Endothelial cell of umbilical vein (primary cell): Measurements from ENCODE around the gene PRAMEF12. TPM values are rescaled to one million over a fixed set of nuclear protein-coding genes. Genes with fewer than 3 reads are reported as not detected.

Source experiments
- BruUV-seq: library from RNA; stranded (reverse); fragments of 400-500 nt; replicated peaks from 2 replicates; lab custom pipeline; 2021; lab: Mats Ljungman, UMichigan
- CTCF ChIA-PET: fragments of 300-600, 350-600 bp; sonication (Branson Sonifier 250); formaldehyde crosslinking; loops from one replicate; lab custom pipeline; 2021; ENCODE audit warnings: antibody characterized with exemption, inconsistent platforms; lab: Charles Lee
- POLR2A ChIA-PET: fragments of 300-600, 350-600 bp; sonication (Branson Sonifier 250); formaldehyde crosslinking; loops from one replicate; lab custom pipeline; 2021; ENCODE audit warnings: antibody characterized with exemption, inconsistent platforms; lab: Charles Lee
- DNase-seq: peaks from one replicate; pipeline ENCODE4 v3.0.0-alpha.2; 2011; ENCODE audit warnings: low read depth, low spot score
- FAIRE-seq: peaks from 2 replicates; lab custom pipeline; 2011; peaks lifted over from hg19 to GRCh38; lab: Jason Lieb, UNC
- H2AFZ ChIP-seq: 2 replicates; pipeline ENCODE4 v1.6.0; 2012; ENCODE audit warnings: low read depth, low read length, control low read depth, inconsistent platforms
- H3K27ac ChIP-seq: 2 replicates; pipeline ENCODE4 v1.5.1; 2011; ENCODE audit warnings: low read depth, mild to moderate bottlenecking, control low read depth, low read length, moderate library complexity; ENCODE audit not compliant: insufficient read depth
- H3K27me3 ChIP-seq, 2 experiments: 2 replicates each; pipeline versions ENCODE4 v1.6.0 to v1.6.1; 2011; ENCODE audit warnings: low read length in 2 of 2, mixed read lengths in 1 of 2; ENCODE audit not compliant: control insufficient read depth in 2 of 2, insufficient read depth in 2 of 2
- H3K36me3 ChIP-seq, 2 experiments: 2 replicates in 1 of 2; 3 replicates in 1 of 2; pipeline ENCODE4 v1.5.1; 2011; ENCODE audit warnings: low read length in 2 of 2, mild to moderate bottlenecking in 1 of 2, moderate library complexity in 1 of 2; ENCODE audit not compliant: control insufficient read depth in 2 of 2, insufficient read depth in 2 of 2; ENCODE audit errors: extremely low read depth in 1 of 2
- H3K4me1 ChIP-seq: 3 replicates; pipeline ENCODE4 v1.5.1; 2011; ENCODE audit warnings: mild to moderate bottlenecking, low read length; ENCODE audit not compliant: control insufficient read depth, insufficient read depth; ENCODE audit errors: extremely low read depth
- H3K4me2 ChIP-seq: 2 replicates; pipeline ENCODE4 v1.6.1; 2011; ENCODE audit warnings: low read length, control low read depth, mixed read lengths; ENCODE audit not compliant: insufficient read depth
- H3K4me3 ChIP-seq, 3 experiments: fragments of 200-600 bp in 1 of 3; sonication (generic), shearing (Covaris generic) in 1 of 3; replicated peaks in 1 of 3; 2 replicates each; pipeline ENCODE4 v1.5.1; 2011 to 2016; ENCODE audit warnings: control low read depth in 3 of 3, low read length in 3 of 3, mild to moderate bottlenecking in 2 of 3, inconsistent platforms in 1 of 3, low read depth in 1 of 3, moderate library complexity in 1 of 3; ENCODE audit not compliant: insufficient read depth in 1 of 3
- H3K79me2 ChIP-seq: 2 replicates; pipeline ENCODE4 v1.6.0; 2012; ENCODE audit warnings: low read length, inconsistent platforms; ENCODE audit not compliant: control insufficient read depth, insufficient read depth
- H3K9ac ChIP-seq: replicated peaks from 2 replicates; pipeline ENCODE3; 2011; ENCODE audit warnings: low read length, control low read depth; ENCODE audit not compliant: insufficient read depth; ENCODE audit errors: extremely low read depth
- H3K9me1 ChIP-seq: replicated peaks from 3 replicates; pipeline ENCODE4 v1.6.0; 2011; ENCODE audit warnings: mild to moderate bottlenecking, low read length; ENCODE audit not compliant: control insufficient read depth, insufficient read depth; ENCODE audit errors: extremely low read depth
- H3K9me3 ChIP-seq: replicated peaks from 2 replicates; pipeline ENCODE4 v1.5.1; 2012; ENCODE audit warnings: low read length, inconsistent platforms; ENCODE audit not compliant: control insufficient read depth, insufficient read depth
- H4K20me1 ChIP-seq: replicated peaks from 2 replicates; pipeline ENCODE3; 2011; ENCODE audit warnings: mild to moderate bottlenecking, low read length; ENCODE audit not compliant: control insufficient read depth, insufficient read depth; ENCODE audit errors: extremely low read depth
- CTCF ChIP-seq, 2 donors: IDR thresholded peaks; 1 replicate in 1 of 2; 2 replicates in 1 of 2; pipeline ENCODE4 v1.5.1; 2011; ENCODE audit warnings: low read length in 2 of 2, mild to moderate bottlenecking in 2 of 2, moderate library complexity in 2 of 2, control low read depth in 1 of 2, inconsistent platforms in 1 of 2, low read depth in 1 of 2; ENCODE audit not compliant: insufficient read depth in 1 of 2; ENCODE audit errors: extremely low read depth in 1 of 2
- EZH2 ChIP-seq: IDR thresholded peaks from 2 replicates; pipeline ENCODE4 v1.6.1; 2012; ENCODE audit warnings: borderline replicate concordance, low read depth, mild to moderate bottlenecking, moderate library complexity, low read length, inconsistent platforms; ENCODE audit not compliant: severe bottlenecking
- GATA2 ChIP-seq: IDR thresholded peaks from 2 replicates; pipeline ENCODE4 v1.7.0; 2011; ENCODE audit warnings: low read depth, mild to moderate bottlenecking, moderate library complexity, mixed read lengths, low read length; ENCODE audit not compliant: insufficient read length, insufficient read depth
- JUN ChIP-seq: IDR thresholded peaks from 2 replicates; pipeline ENCODE4 v1.6.1; 2011; ENCODE audit warnings: borderline replicate concordance, low read depth; ENCODE audit not compliant: insufficient read length, insufficient read depth
- MYC ChIP-seq: IDR thresholded peaks from one replicate; pipeline ENCODE4 v1.6.1; 2011; ENCODE audit warnings: mild to moderate bottlenecking, low read depth, low read length
- POLR2A ChIP-seq: IDR thresholded peaks from 2 replicates; pipeline ENCODE4 v1.6.1; 2012; ENCODE audit warnings: low read depth, mild to moderate bottlenecking, control low read depth, low read length
- POLR2AphosphoS5 ChIP-seq: IDR thresholded peaks from 2 replicates; pipeline ENCODE4 v1.6.1; 2012; ENCODE audit warnings: low read depth, mild to moderate bottlenecking, control low read depth, low read length, moderate library complexity; ENCODE audit not compliant: insufficient read depth
- dilution Hi-C: fragments of 300-500 bp; cut with MboI; formaldehyde crosslinking; loops from one replicate; pipeline ENCODE4 v1.15.0; 2019; ENCODE audit warnings: low sequenced_read_pairs; ENCODE audit not compliant: extremely low pct_ligation_motif_present
- intact Hi-C: fragments of 100-400 bp; cut with micrococcal nuclease; formaldehyde crosslinking; loops from one replicate; pipeline ENCODE4 v1.10.0; 2022
- polyA plus RNA-seq, 4 experiments: library from polyadenylated mRNA; depleted of rRNA in 3 of 4; stranded (reverse) in 3 of 4; unstranded in 1 of 4; fragments of >200 nt; gene quantifications; 2 replicates each; pipeline versions ENCODE4 v1.2.1 to v1.2.3, GENCODE V29; 2011 to 2012; ENCODE audit warnings: missing spikeins in 1 of 4
- total RNA-seq: library from RNA; stranded (reverse); gene quantifications from 2 replicates; pipeline ENCODE4 v1.2.3, GENCODE V29; 2021

PRAMEF12 gene
- total and polyA plus RNA-seq, 2 donors (not counting 3 experiments of a cell fraction or from before 2014, with no cell fraction given) = not detected

GRCh38 chr1:12756273-12756672 is 17.3 kb upstream of the PRAMEF12 start:
- Histone ChIP-seq H3K4me3 (no peak overlapping the region), H3K9me3 (no peaks in the 10 kb centered on the region), H4K20me1 (no peaks in the 10 kb centered on the region), H3K4me1 (no peaks in the 10 kb centered on the region), H3K27me3 (no peaks in the 10 kb centered on the region), H2AFZ (no peak overlapping the region), H3K4me2 (no peak overlapping the region), H3K79me2 (no peaks in the 10 kb centered on the region), H3K9ac (no peak overlapping the region), H3K36me3 (no peaks in the 10 kb centered on the region), H3K27ac (no peak overlapping the region), H3K9me1 (no peaks in the 10 kb centered on the region)
- DNase-seq = no peak
- TF ChIP-seq EZH2 (no peak), CTCF (IDR thresholded peaks at IDR 0.05; ENCODE audit: extremely low read depth in 1 of 2, insufficient read depth in 1 of 2, low read depth in 1 of 2, low read length in 2 of 2) (no peak), MYC (no peak), POLR2A (no peak), GATA2 (no peak), POLR2AphosphoS5 (no peak), JUN (no peak)
- FAIRE-seq = no peak
- dilution Hi-C loops (no loop called here), intact Hi-C loops (no loop called here)
- ChIA-PET POLR2A (no interaction called here), CTCF (no interaction called here)
- BruUV-seq = no TSS peak
